Caki2 (cell line): Measurements from ENCODE around the gene BIK. TPM values are rescaled to one million over a fixed set of nuclear protein-coding genes. Genes with fewer than 3 reads are reported as not detected.
"Not testable (repeated sequence)": the region's sequence is repeated elsewhere in the genome, so short reads cannot be mapped to it uniquely, and the experiment has no call there.

ENCODE experiments used
- DNase-seq: peaks from one replicate; pipeline ENCODE4 v3.0.0-alpha.2; 2015; ENCODE audit warnings: low read depth
- in situ Hi-C: cut with HindIII; loops from 2 replicates; pipeline ENCODE4 v1.10.0; 2016; ENCODE audit warnings: low sequenced_read_pairs, low pct_unique_long_range_greater_than_20kb, mixed read lengths
- total RNA-seq: library from RNA; depleted of rRNA; stranded (reverse); fragments of >200 nt; shearing (Covaris generic); gene quantifications from 2 replicates; pipeline ENCODE4 v1.2.3, GENCODE V29; 2014; ENCODE audit warnings: low replicate concordance

Gene BIK
- total RNA-seq, 1 experiment from 2014 or later: 14.9 TPM

- in situ Hi-C loops: no loop called here
- no peak for DNase-seq
Observed at GRCh38 chr22:43099095-43099494, 11.5 kb upstream of the BIK start.

GRCh38 chr22:43100225-43100624 lies 10.3 kb upstream of the BIK start:
- peak; percentile 84 for DNase-seq
- in situ Hi-C loops: no loop called here

- no peak for DNase-seq
- in situ Hi-C loops: no loop called here
Observed at GRCh38 chr22:43101306-43101705, 9.2 kb upstream of the BIK start.

GRCh38 chr22:43104056-43104625 lies 6.4 kb upstream of the BIK start:
- peak; percentile 87 for DNase-seq

GRCh38 chr22:43104950-43105349 lies 5.6 kb upstream of the BIK start:
- DNase-seq, in situ Hi-C loops: not testable (repeated sequence)

More at GRCh38 chr22:43104056-43104625, 6.4 kb upstream of the BIK start:
- in situ Hi-C loops: not testable (repeated sequence)

- in situ Hi-C loops: no loop called here
- no peak for DNase-seq
Observed at GRCh38 chr22:43106302-43106701, 4.2 kb upstream of the BIK start.

- in situ Hi-C loops: no loop called here
- no peak for DNase-seq
Observed at GRCh38 chr22:43109511-43109910, 1.0 kb upstream of the BIK start.

GRCh38 chr22:43109921-43110443 lies 568 bp upstream of the BIK start:
- in situ Hi-C loops: no loop called here
- DNase-seq: no peak

- in situ Hi-C loops: no loop called here
Observed at GRCh38 chr22:43110927-43111623, 525 bp downstream of the BIK start.

GRCh38 chr22:43113526-43114251 lies 3.1 kb downstream of the BIK start:
- no peak for DNase-seq
- in situ Hi-C loops: no loop called here

More at GRCh38 chr22:43110927-43111623, 525 bp downstream of the BIK start:
- DNase-seq: no peak

- in situ Hi-C loops: no loop called here
- DNase-seq: no peak
Observed at GRCh38 chr22:43114958-43115357, 4.4 kb downstream of the BIK start.

GRCh38 chr22:43116932-43117331 lies 6.4 kb downstream of the BIK start:
- no peak for DNase-seq
- in situ Hi-C loops: no loop called here

GRCh38 chr22:43118024-43118849 lies 7.7 kb downstream of the BIK start:
- no peak for DNase-seq
- in situ Hi-C loops: no loop called here

- no peak for DNase-seq
- in situ Hi-C loops: no loop called here
Observed at GRCh38 chr22:43118953-43119458, 8.5 kb downstream of the BIK start.

- in situ Hi-C loops: no loop called here
- peak; percentile 81 for DNase-seq
Observed at GRCh38 chr22:43126501-43127165, 16.1 kb downstream of the BIK start.

GRCh38 chr22:43127166-43127908 lies 16.8 kb downstream of the BIK start:
- in situ Hi-C loops: no loop called here
- peak; percentile 32 for DNase-seq

GRCh38 chr22:43128116-43128515 lies 17.6 kb downstream of the BIK start:
- in situ Hi-C loops: no loop called here

More at GRCh38 chr22:43128116-43128515, 17.6 kb downstream of the BIK start:
- DNase-seq: no peak
